Activated CD4-positive, alpha-beta memory T cell treated with anti-CD3 and anti-CD28 coated beads for 36 hours (primary cell): ENCODE data around the gene FA2H. TPM values are rescaled to one million over a fixed set of nuclear protein-coding genes. Genes with fewer than 3 reads are reported as not detected.
"Not testable (repeated sequence)": the region's sequence is repeated elsewhere in the genome, so short reads cannot be mapped to it uniquely, and the experiment has no call there.

ENCODE experiments used
- CTCF ChIA-PET: fragments of 350-600 bp; sonication (Branson Sonifier 250); formaldehyde crosslinking; loops from one replicate; lab custom pipeline; 2021; ENCODE audit warnings: antibody characterized with exemption, inconsistent platforms; lab: Charles Lee
- POLR2A ChIA-PET: fragments of 350-600 bp; sonication (Branson Sonifier 250); formaldehyde crosslinking; loops from one replicate; lab custom pipeline; 2021; ENCODE audit warnings: antibody characterized with exemption; lab: Charles Lee
- DNase-seq: peaks from one replicate; pipeline ENCODE4 v3.0.0-alpha.2; 2020
- H3K27ac Mint-ChIP-seq: one replicate; pipeline ENCODE4 v1.8.0; 2021; ENCODE audit warnings: mixed read lengths
- H3K27me3 Mint-ChIP-seq: one replicate; pipeline ENCODE4 v1.8.0; 2021; ENCODE audit warnings: mixed read lengths
- H3K36me3 Mint-ChIP-seq: one replicate; pipeline ENCODE4 v1.8.0; 2021; ENCODE audit warnings: mixed read lengths
- H3K4me1 Mint-ChIP-seq: one replicate; pipeline ENCODE4 v1.8.0; 2021; ENCODE audit warnings: low read depth, mixed read lengths
- H3K4me3 Mint-ChIP-seq: one replicate; pipeline ENCODE4 v1.8.0; 2021; ENCODE audit warnings: mild to moderate bottlenecking, mixed read lengths
- H3K9me3 Mint-ChIP-seq: one replicate; pipeline ENCODE4 v1.8.0; 2021; ENCODE audit warnings: mixed read lengths
- intact Hi-C: fragments of 100-400 bp; cut with micrococcal nuclease; formaldehyde crosslinking; loops from one replicate; pipeline ENCODE4 v1.15.1; 2023
- total RNA-seq, 2 experiments: library from RNA; stranded (reverse); gene quantifications; one replicate each; pipeline ENCODE4 v1.2.3, GENCODE V29; 2021

The FA2H gene
- total RNA-seq, 2 experiments from 2014 or later = 0.22 TPM; not detected in 1

GRCh38 chr16:74767749-74768148 lies 6.9 kb downstream of the FA2H start:
- intact Hi-C loops = no loop called here
- Mint-ChIP-seq H3K27me3 (peaks cover 13% of the 10 kb centered on the region), H3K36me3 (no peaks in the 10 kb centered on the region), H3K4me3 (no peak overlapping the region), H3K9me3 (no peaks in the 10 kb centered on the region), H3K27ac (no peak overlapping the region), H3K4me1 (no peaks in the 10 kb centered on the region)
- DNase-seq = no peak
- CTCF ChIA-PET = interaction anchor here (0.5 kb wide), 1 partner anchor 21 kb away, joined by 3 read pairs; no protein-coding TSS in a partner anchor
- POLR2A ChIA-PET = interaction anchor here (0.5 kb wide), 1 partner anchor 21 kb away, joined by 3 read pairs; no protein-coding TSS in a partner anchor

- H3K27ac Mint-ChIP-seq = no peak overlapping the region
- no peak overlapping the region for H3K4me3 Mint-ChIP-seq
- intact Hi-C loops = no loop called here
- H3K27me3 Mint-ChIP-seq = peaks cover 9% of the 10 kb centered on the region
- H3K36me3 Mint-ChIP-seq = no peaks in the 10 kb centered on the region
- ChIA-PET CTCF (no interaction called here), POLR2A (no interaction called here)
- DNase-seq = no peak
- H3K4me1 Mint-ChIP-seq = no peaks in the 10 kb centered on the region
- no peaks in the 10 kb centered on the region for H3K9me3 Mint-ChIP-seq
Measured at GRCh38 chr16:74766729-74767128, 7.9 kb downstream of the FA2H start.

GRCh38 chr16:74764184-74764583 lies 10.4 kb downstream of the FA2H start:
- intact Hi-C loops, CTCF ChIA-PET, H3K4me1 Mint-ChIP-seq, H3K4me3 Mint-ChIP-seq, H3K36me3 Mint-ChIP-seq, H3K9me3 Mint-ChIP-seq, H3K27ac Mint-ChIP-seq, POLR2A ChIA-PET, DNase-seq, H3K27me3 Mint-ChIP-seq: not testable (repeated sequence)

GRCh38 chr16:74761665-74762064 lies 13.0 kb downstream of the FA2H start:
- no peak overlapping the region for H3K27ac Mint-ChIP-seq
- ChIA-PET POLR2A (no interaction called here), CTCF (interaction anchor here (0.7 kb wide), 1 partner anchor 756 kb away, joined by 3 read pairs; no protein-coding TSS in a partner anchor)
- no peaks in the 10 kb centered on the region for H3K9me3 Mint-ChIP-seq
- no peak overlapping the region for H3K4me3 Mint-ChIP-seq
- H3K4me1 Mint-ChIP-seq = no peaks in the 10 kb centered on the region
- H3K27me3 Mint-ChIP-seq = peaks cover 7% of the 10 kb centered on the region
- DNase-seq = no peak
- intact Hi-C loops = no loop called here
- H3K36me3 Mint-ChIP-seq = no peaks in the 10 kb centered on the region

GRCh38 chr16:74760007-74760767 lies 14.4 kb downstream of the FA2H start:
- Mint-ChIP-seq H3K4me3 (no peak overlapping the region), H3K9me3 (no peaks in the 10 kb centered on the region), H3K4me1 (no peaks in the 10 kb centered on the region), H3K27ac (peak overlapping the region; percentile 65), H3K36me3 (no peaks in the 10 kb centered on the region), H3K27me3 (peaks cover 7% of the 10 kb centered on the region)
- ChIA-PET POLR2A (no interaction called here), CTCF (no interaction called here)
- DNase-seq = peak; percentile 64
- intact Hi-C loops = no loop called here

GRCh38 chr16:74759564-74759963 lies 15.1 kb downstream of the FA2H start:
- CTCF ChIA-PET = no interaction called here
- H3K9me3 Mint-ChIP-seq = no peaks in the 10 kb centered on the region
- POLR2A ChIA-PET = no interaction called here
- DNase-seq = no peak
- no peak overlapping the region for H3K4me3 Mint-ChIP-seq
- peaks cover 5% of the 10 kb centered on the region for H3K27me3 Mint-ChIP-seq
- no peaks in the 10 kb centered on the region for H3K36me3 Mint-ChIP-seq
- no peak overlapping the region for H3K27ac Mint-ChIP-seq
- H3K4me1 Mint-ChIP-seq = no peaks in the 10 kb centered on the region
- intact Hi-C loops = no loop called here

- intact Hi-C loops = no loop called here
- DNase-seq = no peak
- H3K36me3 Mint-ChIP-seq = no peaks in the 10 kb centered on the region
- ChIA-PET CTCF (no interaction called here), POLR2A (no interaction called here)
- H3K9me3 Mint-ChIP-seq = no peaks in the 10 kb centered on the region
- H3K27me3 Mint-ChIP-seq = peaks cover 2% of the 10 kb centered on the region
- no peak overlapping the region for H3K4me3 Mint-ChIP-seq
- H3K4me1 Mint-ChIP-seq = no peaks in the 10 kb centered on the region
- H3K27ac Mint-ChIP-seq = no peak overlapping the region
Measured at GRCh38 chr16:74758801-74759200, 15.8 kb downstream of the FA2H start.

- Mint-ChIP-seq H3K27me3 (peaks cover 1% of the 10 kb centered on the region), H3K9me3 (no peaks in the 10 kb centered on the region), H3K4me3 (no peak overlapping the region), H3K27ac (no peak overlapping the region), H3K36me3 (no peaks in the 10 kb centered on the region), H3K4me1 (no peaks in the 10 kb centered on the region)
- no peak for DNase-seq
- intact Hi-C loops = no loop called here
- CTCF ChIA-PET = no interaction called here
- POLR2A ChIA-PET = no interaction called here
Measured at GRCh38 chr16:74757349-74757748, 17.3 kb downstream of the FA2H start.

GRCh38 chr16:74756203-74756602 lies 18.4 kb downstream of the FA2H start:
- Mint-ChIP-seq H3K4me1 (no peaks in the 10 kb centered on the region), H3K27me3 (no peaks in the 10 kb centered on the region), H3K27ac (no peak overlapping the region), H3K9me3 (no peaks in the 10 kb centered on the region), H3K36me3 (no peaks in the 10 kb centered on the region), H3K4me3 (no peak overlapping the region)
- DNase-seq = no peak
- POLR2A ChIA-PET = no interaction called here
- CTCF ChIA-PET = no interaction called here
- intact Hi-C loops = no loop called here

- no peak for DNase-seq
- no peaks in the 10 kb centered on the region for H3K4me1 Mint-ChIP-seq
- no peaks in the 10 kb centered on the region for H3K9me3 Mint-ChIP-seq
- POLR2A ChIA-PET = no interaction called here
- intact Hi-C loops = no loop called here
- no peak overlapping the region for H3K4me3 Mint-ChIP-seq
- H3K27me3 Mint-ChIP-seq = no peaks in the 10 kb centered on the region
- H3K36me3 Mint-ChIP-seq = no peaks in the 10 kb centered on the region
- H3K27ac Mint-ChIP-seq = no peak overlapping the region
- CTCF ChIA-PET = interaction anchor here (1.2 kb wide), 1 partner anchor 40 kb away, joined by 3 read pairs; no protein-coding TSS in a partner anchor
Measured at GRCh38 chr16:74753180-74753579, 21.4 kb downstream of the FA2H start.

GRCh38 chr16:74752756-74753155 lies 21.9 kb downstream of the FA2H start:
- no peak overlapping the region for H3K4me3 Mint-ChIP-seq
- no peak for DNase-seq
- intact Hi-C loops = no loop called here
- H3K36me3 Mint-ChIP-seq = no peaks in the 10 kb centered on the region
- ChIA-PET CTCF (no interaction called here), POLR2A (no interaction called here)
- no peaks in the 10 kb centered on the region for H3K27me3 Mint-ChIP-seq
- H3K4me1 Mint-ChIP-seq = no peaks in the 10 kb centered on the region
- H3K27ac Mint-ChIP-seq = no peak overlapping the region
- H3K9me3 Mint-ChIP-seq = no peaks in the 10 kb centered on the region

GRCh38 chr16:74752258-74752657 lies 22.4 kb downstream of the FA2H start:
- no peak for DNase-seq

GRCh38 chr16:74751658-74752057 lies 23.0 kb downstream of the FA2H start:
- Mint-ChIP-seq H3K36me3 (no peaks in the 10 kb centered on the region), H3K27ac (no peak overlapping the region), H3K4me1 (no peaks in the 10 kb centered on the region), H3K9me3 (no peaks in the 10 kb centered on the region), H3K27me3 (no peaks in the 10 kb centered on the region), H3K4me3 (no peak overlapping the region)
- intact Hi-C loops = no loop called here
- ChIA-PET CTCF (no interaction called here), POLR2A (no interaction called here)
- no peak for DNase-seq

More at GRCh38 chr16:74752258-74752657, 22.4 kb downstream of the FA2H start:
- H3K36me3 Mint-ChIP-seq = no peaks in the 10 kb centered on the region
- H3K9me3 Mint-ChIP-seq = no peaks in the 10 kb centered on the region
- intact Hi-C loops = no loop called here
- no peaks in the 10 kb centered on the region for H3K27me3 Mint-ChIP-seq
- no peaks in the 10 kb centered on the region for H3K4me1 Mint-ChIP-seq
- no peak overlapping the region for H3K27ac Mint-ChIP-seq
- ChIA-PET CTCF (no interaction called here), POLR2A (no interaction called here)
- H3K4me3 Mint-ChIP-seq = no peak overlapping the region
